Loucy (cell line): ENCODE measurements around the gene ATP8A2.

Source experiments
- EZH2phosphoT487 ChIP-seq: fragments of 200-600 bp; IDR thresholded peaks from 2 replicates; pipeline ENCODE4 v1.6.1; 2018; ENCODE audit warnings: antibody characterized with exemption, mild to moderate bottlenecking, moderate library complexity, borderline replicate concordance
- TF ChIP-seq, protein P1 (sequence below): fragments of 200-600 bp; sonication (generic); conservative IDR thresholded peaks from 2 replicates; pipeline ENCODE4 v1.5.1; 2014; ENCODE audit warnings: mild to moderate bottlenecking, antibody characterized with exemption, low read length

DNA sequence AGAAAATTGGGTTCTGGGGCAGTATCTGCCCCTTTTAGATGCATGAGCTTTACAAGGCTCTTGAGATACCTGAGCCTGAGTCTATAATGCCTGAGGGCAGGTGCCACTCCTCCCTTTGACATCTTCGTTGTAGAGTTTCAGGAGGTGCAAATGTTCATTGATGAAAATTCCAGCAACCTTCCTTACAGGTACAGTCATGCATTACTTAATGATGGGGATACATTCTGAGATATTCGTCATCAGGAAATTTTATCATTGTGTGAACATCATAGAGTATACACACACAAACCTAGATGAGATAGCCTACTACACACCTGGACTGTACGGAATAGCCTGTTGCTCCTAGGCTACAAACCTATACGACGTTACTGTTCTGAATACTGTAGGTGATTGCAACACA, 370.0 kb downstream of the ATP8A2 start:
- TF ChIP-seq, protein P1, sequence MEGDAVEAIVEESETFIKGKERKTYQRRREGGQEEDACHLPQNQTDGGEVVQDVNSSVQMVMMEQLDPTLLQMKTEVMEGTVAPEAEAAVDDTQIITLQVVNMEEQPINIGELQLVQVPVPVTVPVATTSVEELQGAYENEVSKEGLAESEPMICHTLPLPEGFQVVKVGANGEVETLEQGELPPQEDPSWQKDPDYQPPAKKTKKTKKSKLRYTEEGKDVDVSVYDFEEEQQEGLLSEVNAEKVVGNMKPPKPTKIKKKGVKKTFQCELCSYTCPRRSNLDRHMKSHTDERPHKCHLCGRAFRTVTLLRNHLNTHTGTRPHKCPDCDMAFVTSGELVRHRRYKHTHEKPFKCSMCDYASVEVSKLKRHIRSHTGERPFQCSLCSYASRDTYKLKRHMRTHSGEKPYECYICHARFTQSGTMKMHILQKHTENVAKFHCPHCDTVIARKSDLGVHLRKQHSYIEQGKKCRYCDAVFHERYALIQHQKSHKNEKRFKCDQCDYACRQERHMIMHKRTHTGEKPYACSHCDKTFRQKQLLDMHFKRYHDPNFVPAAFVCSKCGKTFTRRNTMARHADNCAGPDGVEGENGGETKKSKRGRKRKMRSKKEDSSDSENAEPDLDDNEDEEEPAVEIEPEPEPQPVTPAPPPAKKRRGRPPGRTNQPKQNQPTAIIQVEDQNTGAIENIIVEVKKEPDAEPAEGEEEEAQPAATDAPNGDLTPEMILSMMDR = no peak
- TF ChIP-seq EZH2phosphoT487 = no peak
